ENCODE data around the gene FAM234B. TPM values are rescaled to one million over a fixed set of nuclear protein-coding genes. Genes with fewer than 3 reads are reported as not detected.

FAM234B gene
- total and polyA plus RNA-seq, 2 donors (not counting 1 experiment from before 2014, with no cell fraction given): 2.6 to 8.2 TPM

GRCh38 chr12:13075118-13075480 lies 30.9 kb downstream of the FAM234B start:
- H2AFZ ChIP-seq (ENCODE audit: insufficient read depth, low read depth, low read length, poor library complexity, severe bottlenecking): no peak overlapping the region
- TF ChIP-seq EZH2 (IDR thresholded peaks at IDR 0.05; ENCODE audit: borderline replicate concordance, insufficient read depth, low read depth, low read length, poor library complexity, severe bottlenecking) (no peak), CTCF (IDR thresholded peaks at IDR 0.05) (no peak)
- intact Hi-C loops (cut with micrococcal nuclease): no loop called here
- POLR2A ChIA-PET: interaction anchor here (0.7 kb wide), 1 partner anchor 477 kb away, joined by 4 read pairs; no protein-coding TSS in a partner anchor
- no peaks in the 10 kb centered on the region for H3K9me3 Mint-ChIP-seq (ENCODE audit: insufficient read depth)
- H3K4me1 Mint-ChIP-seq: no peaks in the 10 kb centered on the region
- no peaks in the 10 kb centered on the region for H3K27me3 ChIP-seq (replicated peaks in 1 of 4; ENCODE audit: control extremely low read depth in 1 of 4, control insufficient read depth in 3 of 4, insufficient read depth in 4 of 4, low read length in 3 of 4)
- peaks cover 5 to 11% of the 10 kb centered on the region in 2 experiments for H3K36me3 ChIP-seq (replicated peaks in 1 of 2; ENCODE audit: control extremely low read depth in 1 of 2, control insufficient read depth in 1 of 2, extremely low read depth in 1 of 2, insufficient read depth in 2 of 2, low read length in 1 of 2)
- no peak overlapping the region for H3K4me3 Mint-ChIP-seq
- no peak overlapping the region for H3K27ac Mint-ChIP-seq
- no peak overlapping the region for H3K9ac ChIP-seq (ENCODE audit: low read length)
- no peak for ATAC-seq (ENCODE audit: low read depth)
- H3K4me3 ChIP-seq (ENCODE audit: control extremely low read depth in 1 of 5, extremely low read depth in 1 of 5, insufficient read depth in 1 of 5, low read depth in 2 of 5, low read length in 4 of 5): no peak overlapping the region
- no peaks in the 10 kb centered on the region for H4K20me1 ChIP-seq (ENCODE audit: control insufficient read depth, insufficient read depth, low read length, poor library complexity, severe bottlenecking)
- no peaks in the 10 kb centered on the region for H3K4me1 ChIP-seq (ENCODE audit: control insufficient read depth in 2 of 2, insufficient read depth in 2 of 2, low read length in 2 of 2)
- H3K27me3 Mint-ChIP-seq: no peaks in the 10 kb centered on the region
- CTCF ChIA-PET: no interaction called here
- H3K27ac ChIP-seq (ENCODE audit: low read length in 2 of 2): no peak overlapping the region
- H3K4me2 ChIP-seq (replicated peaks; ENCODE audit: low read depth, low read length, poor library complexity, severe bottlenecking): no peak overlapping the region
- no peaks in the 10 kb centered on the region for H3K79me2 ChIP-seq (ENCODE audit: control insufficient read depth, insufficient read depth, low read length)
- no peak for DNase-seq
- no peaks in the 10 kb centered on the region for H3K9me3 ChIP-seq (ENCODE audit: control extremely low read depth in 1 of 3, control insufficient read depth in 2 of 3, insufficient read depth in 1 of 3, low read length in 2 of 3)

DNA sequence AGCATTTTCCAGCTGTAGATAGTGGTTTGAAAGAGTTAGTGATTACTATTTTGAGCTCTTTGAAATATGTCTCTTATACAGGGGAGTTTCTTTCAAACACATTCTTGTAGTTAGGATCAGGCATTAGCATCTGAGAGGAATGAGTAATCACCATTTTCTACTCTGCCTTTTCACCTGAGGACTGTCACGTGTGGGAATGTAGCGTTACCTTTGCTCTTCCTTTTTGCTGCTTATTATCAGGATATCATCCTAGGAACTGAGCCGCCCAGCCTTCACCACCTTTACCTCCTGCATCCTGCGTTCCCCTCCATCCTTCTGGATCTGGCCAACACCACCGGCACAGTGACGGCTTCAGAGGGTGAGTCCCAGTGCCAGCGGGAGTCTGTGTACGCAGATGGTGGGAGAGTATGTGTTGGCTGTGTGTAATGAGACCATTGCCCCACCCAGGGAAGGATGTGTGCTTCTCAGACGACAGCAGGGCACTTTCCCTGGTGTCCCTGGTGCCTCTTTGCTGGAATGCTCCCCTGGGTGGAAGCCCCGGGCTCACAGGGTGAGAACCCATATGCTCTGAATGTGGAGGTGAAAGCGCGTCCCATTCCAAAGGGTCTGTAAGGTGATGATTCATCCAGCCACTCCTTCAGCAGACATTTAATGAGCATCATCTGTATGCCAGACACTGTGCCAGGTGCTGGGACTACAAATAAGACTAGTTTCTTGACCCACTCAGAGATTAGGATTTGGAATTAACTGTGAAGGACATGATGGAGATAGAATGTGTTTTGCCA lies 31.8 kb downstream of the FAM234B start:
- no peaks in the 10 kb centered on the region for H4K20me1 ChIP-seq (ENCODE audit: control insufficient read depth, insufficient read depth, low read length, poor library complexity, severe bottlenecking)
- DNase-seq (no peak), ATAC-seq (ENCODE audit: low read depth) (no peak)
- POLR2A ChIA-PET: interaction anchor here (0.7 kb wide), 1 partner anchor 476 kb away, joined by 4 read pairs; no protein-coding TSS in a partner anchor
- Mint-ChIP-seq H3K27ac (no peak overlapping the region), H3K9me3 (ENCODE audit: insufficient read depth) (no peaks in the 10 kb centered on the region), H3K4me3 (no peak overlapping the region), H3K4me1 (no peaks in the 10 kb centered on the region), H3K27me3 (no peaks in the 10 kb centered on the region)
- no peaks in the 10 kb centered on the region for H3K27me3 ChIP-seq (replicated peaks in 1 of 4; ENCODE audit: control extremely low read depth in 1 of 4, control insufficient read depth in 3 of 4, insufficient read depth in 4 of 4, low read length in 3 of 4)
- H3K27ac ChIP-seq (ENCODE audit: low read length in 2 of 2): no peak overlapping the region
- TF ChIP-seq EZH2 (IDR thresholded peaks at IDR 0.05; ENCODE audit: borderline replicate concordance, insufficient read depth, low read depth, low read length, poor library complexity, severe bottlenecking) (no peak), CTCF (IDR thresholded peaks at IDR 0.05) (no peak)
- H3K9ac ChIP-seq (ENCODE audit: low read length): no peak overlapping the region
- no peaks in the 10 kb centered on the region for H3K79me2 ChIP-seq (ENCODE audit: control insufficient read depth, insufficient read depth, low read length)
- 96% methylated on average over 6 of the region's 12 CpGs for WGBS (ENCODE audit: insufficient coverage)
- H3K9me3 ChIP-seq (ENCODE audit: control extremely low read depth in 1 of 3, control insufficient read depth in 2 of 3, insufficient read depth in 1 of 3, low read length in 2 of 3): no peaks in the 10 kb centered on the region
- H3K4me3 ChIP-seq (ENCODE audit: control extremely low read depth in 1 of 5, extremely low read depth in 1 of 5, insufficient read depth in 1 of 5, low read depth in 2 of 5, low read length in 4 of 5): no peak overlapping the region
- no peak overlapping the region for H2AFZ ChIP-seq (ENCODE audit: insufficient read depth, low read depth, low read length, poor library complexity, severe bottlenecking)
- H3K36me3 ChIP-seq (replicated peaks in 1 of 2; ENCODE audit: control extremely low read depth in 1 of 2, control insufficient read depth in 1 of 2, extremely low read depth in 1 of 2, insufficient read depth in 2 of 2, low read length in 1 of 2): peaks cover 5 to 12% of the 10 kb centered on the region in 2 experiments
- H3K4me1 ChIP-seq (ENCODE audit: control insufficient read depth in 2 of 2, insufficient read depth in 2 of 2, low read length in 2 of 2): no peaks in the 10 kb centered on the region
- CTCF ChIA-PET: no interaction called here
- H3K4me2 ChIP-seq (replicated peaks; ENCODE audit: low read depth, low read length, poor library complexity, severe bottlenecking): no peak overlapping the region
- intact Hi-C loops (cut with micrococcal nuclease): no loop called here
